Heart left ventricle (tissue), 13 donors: ENCODE data around the gene RBMS3.

Experiments
- CTCF ChIP-seq, 12 donors: fragments of 200-600 bp; sonication (generic) in 4 of 12; IDR thresholded peaks; one replicate each; pipeline versions ENCODE4 v1.5.0 to v1.8.0; 2018 to 2022; ENCODE audit warnings: antibody characterized with exemption in 12 of 12, mild to moderate bottlenecking in 5 of 12
- POLR2A ChIP-seq, 2 donors: fragments of 450-650 bp; IDR thresholded peaks; one replicate each; pipeline ENCODE4 v1.6.1; 2017; ENCODE audit warnings: antibody characterized with exemption in 2 of 2, mild to moderate bottlenecking in 2 of 2, moderate library complexity in 2 of 2
- donor health status: ischemic (EF 13 %, LVEDD 7.1; RV severe dilation, severe dysfunction).
- donor health status: DM: no; HTN: yes; CAD: no.
- donor health status: DM: no; HTN: no; CAD: no.
- donor health status: ischemic (EF 25% LVEDD 6.9; RV normal size, moderate dysfunction).
- donor health status: ischemic (EF 25% LVEDD 5.7; RV mildly dilated, moderate dysfunction).
- donor health status: ischemic (EF 35%, LVEDD 5.7; RV mildly dilated, moderate dysfunction).
- donor health status: nonischemic (EF 11% LVEDD 7.7; RV severe dilation, severe dysfunction).
- donor health status: DM: yes; HTN: yes; CAD: no.
- donor health status: PGD.
- donor health status: ischemic (EF 29% LVEDD 5.4; RV normal size, mild dysfunction).
- donor health status: nonischemic (EF 23%, LVEDD 6.1; RV moderate dilation, normal function).

GRCh38 chr3:29590461-29590860 lies 309.6 kb downstream of the RBMS3 start:
- TF ChIP-seq POLR2A (IDR thresholded peaks at IDR 0.05) (no peak), CTCF (IDR thresholded peaks at IDR 0.05) (no peak)
